PFSK-1 (cell line): Measurements from ENCODE around the gene CASP8AP2.

Source experiments
- FOXP2 ChIP-seq: optimal IDR thresholded peaks from 2 replicates; pipeline ENCODE3; 2011; ENCODE audit warnings: borderline replicate concordance, control low read depth, inconsistent platforms; ENCODE audit not compliant: insufficient read depth; ENCODE audit errors: extremely low read length, extremely low read depth
- POLR2AphosphoS5 ChIP-seq: IDR thresholded peaks from 2 replicates; pipeline ENCODE4 v1.6.1; 2012; ENCODE audit warnings: low read depth, mild to moderate bottlenecking, control low read depth, low read length, moderate library complexity
- SIN3A ChIP-seq: IDR thresholded peaks from 2 replicates; pipeline ENCODE4 v1.6.1; 2012; ENCODE audit warnings: mild to moderate bottlenecking, low read length, moderate library complexity, borderline replicate concordance; ENCODE audit not compliant: insufficient read depth
- TAF1 ChIP-seq: IDR thresholded peaks from 2 replicates; pipeline ENCODE4 v1.6.1; 2012; ENCODE audit warnings: low read length, control low read depth, borderline replicate concordance; ENCODE audit not compliant: insufficient read depth
- TF ChIP-seq, protein P1 (sequence below), 2 experiments: IDR thresholded peaks; 2 replicates each; pipeline versions ENCODE4 v1.6.1 to v1.8.0; 2011 to 2012; ENCODE audit warnings: low read depth in 2 of 2, low read length in 2 of 2, control low read depth in 1 of 2, inconsistent platforms in 1 of 2, mild to moderate bottlenecking in 1 of 2, moderate library complexity in 1 of 2; ENCODE audit not compliant: insufficient read depth in 1 of 2

CASP8AP2 gene

DNA sequence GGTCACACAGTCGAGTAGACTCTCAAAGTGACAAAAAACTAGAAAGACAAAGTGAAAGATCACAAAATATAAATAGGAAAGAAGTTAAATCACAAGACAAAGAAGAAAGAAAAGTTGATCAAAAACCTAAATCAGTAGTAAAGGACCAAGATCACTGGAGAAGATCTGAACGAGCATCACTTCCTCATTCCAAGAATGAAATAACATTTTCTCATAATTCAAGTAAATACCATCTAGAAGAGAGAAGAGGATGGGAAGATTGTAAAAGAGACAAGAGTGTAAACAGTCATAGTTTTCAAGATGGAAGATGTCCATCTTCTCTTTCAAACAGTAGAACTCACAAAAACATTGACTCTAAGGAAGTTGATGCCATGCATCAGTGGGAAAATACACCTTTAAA is 33.0 kb downstream of the CASP8AP2 start:
- no peak for TF ChIP-seq SIN3A
- TF ChIP-seq TAF1, result no peak
- no peak for TF ChIP-seq FOXP2
- TF ChIP-seq, protein P1, sequence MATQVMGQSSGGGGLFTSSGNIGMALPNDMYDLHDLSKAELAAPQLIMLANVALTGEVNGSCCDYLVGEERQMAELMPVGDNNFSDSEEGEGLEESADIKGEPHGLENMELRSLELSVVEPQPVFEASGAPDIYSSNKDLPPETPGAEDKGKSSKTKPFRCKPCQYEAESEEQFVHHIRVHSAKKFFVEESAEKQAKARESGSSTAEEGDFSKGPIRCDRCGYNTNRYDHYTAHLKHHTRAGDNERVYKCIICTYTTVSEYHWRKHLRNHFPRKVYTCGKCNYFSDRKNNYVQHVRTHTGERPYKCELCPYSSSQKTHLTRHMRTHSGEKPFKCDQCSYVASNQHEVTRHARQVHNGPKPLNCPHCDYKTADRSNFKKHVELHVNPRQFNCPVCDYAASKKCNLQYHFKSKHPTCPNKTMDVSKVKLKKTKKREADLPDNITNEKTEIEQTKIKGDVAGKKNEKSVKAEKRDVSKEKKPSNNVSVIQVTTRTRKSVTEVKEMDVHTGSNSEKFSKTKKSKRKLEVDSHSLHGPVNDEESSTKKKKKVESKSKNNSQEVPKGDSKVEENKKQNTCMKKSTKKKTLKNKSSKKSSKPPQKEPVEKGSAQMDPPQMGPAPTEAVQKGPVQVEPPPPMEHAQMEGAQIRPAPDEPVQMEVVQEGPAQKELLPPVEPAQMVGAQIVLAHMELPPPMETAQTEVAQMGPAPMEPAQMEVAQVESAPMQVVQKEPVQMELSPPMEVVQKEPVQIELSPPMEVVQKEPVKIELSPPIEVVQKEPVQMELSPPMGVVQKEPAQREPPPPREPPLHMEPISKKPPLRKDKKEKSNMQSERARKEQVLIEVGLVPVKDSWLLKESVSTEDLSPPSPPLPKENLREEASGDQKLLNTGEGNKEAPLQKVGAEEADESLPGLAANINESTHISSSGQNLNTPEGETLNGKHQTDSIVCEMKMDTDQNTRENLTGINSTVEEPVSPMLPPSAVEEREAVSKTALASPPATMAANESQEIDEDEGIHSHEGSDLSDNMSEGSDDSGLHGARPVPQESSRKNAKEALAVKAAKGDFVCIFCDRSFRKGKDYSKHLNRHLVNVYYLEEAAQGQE (IDR thresholded peaks at IDR 0.05; ENCODE audit: insufficient read depth in 1 of 2, low read depth in 2 of 2, low read length in 2 of 2), result no peak

DNA sequence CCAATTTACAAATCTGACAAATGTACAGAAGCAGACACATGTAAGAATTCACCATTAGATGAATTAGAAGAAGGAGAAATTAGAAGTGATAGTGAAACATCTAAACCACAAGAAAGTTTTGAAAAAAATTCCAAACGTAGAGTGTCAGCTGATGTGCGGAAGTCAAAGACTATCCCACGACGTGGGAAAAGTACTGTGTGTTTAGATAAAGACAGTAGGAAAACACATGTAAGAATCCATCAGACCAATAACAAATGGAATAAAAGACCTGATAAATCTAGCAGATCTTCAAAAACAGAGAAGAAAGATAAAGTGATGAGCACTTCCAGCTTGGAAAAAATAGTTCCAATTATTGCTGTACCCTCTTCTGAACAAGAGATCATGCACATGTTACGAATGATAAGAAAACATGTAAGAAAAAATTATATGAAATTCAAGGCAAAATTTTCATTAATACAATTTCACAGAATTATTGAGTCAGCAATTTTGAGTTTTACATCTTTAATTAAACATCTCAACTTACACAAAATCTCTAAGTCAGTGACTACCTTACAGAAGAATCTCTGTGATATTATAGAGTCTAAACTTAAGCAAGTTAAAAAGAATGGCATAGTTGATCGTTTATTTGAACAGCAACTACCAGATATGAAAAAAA is 36.5 kb downstream of the CASP8AP2 start:
- TF ChIP-seq FOXP2 (no peak), POLR2AphosphoS5 (no peak), SIN3A (no peak), TAF1 (no peak)
- TF ChIP-seq, protein P1 (IDR thresholded peaks at IDR 0.05; ENCODE audit: insufficient read depth in 1 of 2, low read depth in 2 of 2, low read length in 2 of 2), result no peak

DNA sequence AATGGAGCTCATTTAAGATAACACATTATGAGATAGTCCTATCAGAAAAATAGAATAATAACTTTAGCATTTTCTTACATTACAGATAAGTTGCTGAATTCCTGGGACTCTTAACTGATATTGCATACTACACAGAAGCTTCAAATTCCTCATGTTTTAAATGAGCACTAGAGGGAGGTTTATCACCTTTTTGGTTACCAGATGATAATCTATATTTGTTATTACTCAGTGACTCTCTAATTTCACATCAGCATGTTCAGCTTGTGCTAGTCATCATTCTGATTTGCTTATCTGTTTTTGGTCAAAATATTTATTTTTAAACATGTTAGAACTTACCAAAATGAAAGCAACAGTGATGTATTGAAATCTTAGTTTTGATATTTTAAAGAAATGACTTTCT is 44.0 kb downstream of the CASP8AP2 start:
- TF ChIP-seq TAF1 (no peak), FOXP2 (no peak), SIN3A (no peak), POLR2AphosphoS5 (no peak)
- TF ChIP-seq, protein P1 (IDR thresholded peaks at IDR 0.05; ENCODE audit: insufficient read depth in 1 of 2, low read depth in 2 of 2, low read length in 2 of 2), result no peak

DNA sequence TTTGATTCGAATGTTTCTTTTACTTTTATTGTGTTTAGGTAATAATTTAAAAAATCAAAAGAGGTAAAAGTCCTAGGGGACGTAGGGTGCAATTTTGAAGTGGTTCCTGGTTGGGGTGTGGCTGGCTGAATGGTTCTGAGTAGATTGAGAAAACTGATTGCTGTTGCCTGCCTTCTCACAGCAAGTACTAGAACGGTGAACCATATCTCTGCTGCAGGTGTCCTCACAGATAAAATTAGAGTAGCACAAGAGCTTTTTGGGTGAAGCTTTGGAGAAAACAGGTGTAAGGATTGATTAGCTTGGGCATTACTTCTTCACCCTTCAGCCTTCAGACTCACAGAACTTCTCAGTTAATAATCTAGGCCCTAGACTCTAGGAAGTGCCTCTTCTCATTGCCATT is 44.8 kb downstream of the CASP8AP2 start:
- TF ChIP-seq, protein P1 (IDR thresholded peaks at IDR 0.05; ENCODE audit: insufficient read depth in 1 of 2, low read depth in 2 of 2, low read length in 2 of 2), result no peak
- TF ChIP-seq POLR2AphosphoS5 (no peak), FOXP2 (no peak), SIN3A (no peak), TAF1 (no peak)

DNA sequence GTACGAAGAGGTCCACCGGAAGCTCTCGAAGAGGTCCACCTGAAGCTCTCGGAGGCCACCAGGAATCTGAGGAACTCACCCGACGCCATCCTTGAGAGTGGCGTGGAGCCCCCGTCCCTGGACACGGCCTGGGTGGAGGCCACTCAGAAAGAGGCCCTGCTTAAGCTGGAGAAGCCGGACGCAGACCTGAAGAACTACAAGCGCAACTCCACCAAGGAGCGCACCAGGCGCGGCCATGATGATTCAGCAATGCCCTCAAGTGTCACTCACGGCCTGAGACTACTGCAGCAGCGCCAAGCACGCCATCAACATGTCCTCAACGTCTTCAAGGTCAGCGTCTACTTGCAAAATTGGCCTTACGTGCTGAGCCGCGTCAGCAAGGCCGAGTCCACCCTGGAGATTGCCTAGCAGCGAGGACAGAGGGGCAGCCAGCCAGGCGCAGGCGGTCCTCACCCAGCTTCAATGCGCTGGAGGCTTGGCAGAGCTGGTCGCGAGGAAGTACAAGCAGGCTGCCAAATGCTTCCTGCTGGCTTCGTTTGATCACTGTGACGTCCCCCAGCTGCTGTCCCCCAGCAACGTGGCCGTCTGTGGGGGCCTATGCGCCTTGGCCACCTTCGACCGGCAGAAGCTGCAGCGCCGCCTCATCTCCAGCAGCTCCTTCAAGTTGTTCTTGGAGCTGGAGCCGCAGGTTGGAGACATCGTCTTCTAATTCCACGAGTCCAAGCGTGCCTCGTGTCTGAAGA is 56.9 kb downstream of the CASP8AP2 start:
- TF ChIP-seq, protein P1 (IDR thresholded peaks at IDR 0.05; ENCODE audit: insufficient read depth in 1 of 2, low read depth in 2 of 2, low read length in 2 of 2), result no peak
- no peak for TF ChIP-seq POLR2AphosphoS5
- TF ChIP-seq TAF1, result no peak
- no peak for TF ChIP-seq SIN3A
- TF ChIP-seq FOXP2, result no peak
